ENCODE data around the gene GRIN1.

DNA sequence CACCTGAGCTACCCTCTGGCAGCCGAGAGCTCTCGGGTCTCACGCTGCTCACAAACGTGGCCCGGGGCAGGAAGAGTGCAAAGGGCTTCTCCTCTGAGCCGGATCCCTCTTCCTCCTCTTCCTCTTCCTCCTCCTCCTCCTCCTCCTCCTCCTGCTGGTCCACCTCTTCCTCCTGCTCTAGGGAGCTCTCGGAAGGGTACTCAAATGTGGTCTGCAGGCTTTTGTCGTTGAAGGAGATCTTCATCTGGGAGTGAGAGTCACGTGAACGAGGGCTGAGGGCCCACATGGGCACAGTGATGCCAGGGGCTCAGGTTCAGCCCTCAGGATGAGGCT, 53.5 kb downstream of the GRIN1 start:
- TF ChIP-seq, protein P1, sequence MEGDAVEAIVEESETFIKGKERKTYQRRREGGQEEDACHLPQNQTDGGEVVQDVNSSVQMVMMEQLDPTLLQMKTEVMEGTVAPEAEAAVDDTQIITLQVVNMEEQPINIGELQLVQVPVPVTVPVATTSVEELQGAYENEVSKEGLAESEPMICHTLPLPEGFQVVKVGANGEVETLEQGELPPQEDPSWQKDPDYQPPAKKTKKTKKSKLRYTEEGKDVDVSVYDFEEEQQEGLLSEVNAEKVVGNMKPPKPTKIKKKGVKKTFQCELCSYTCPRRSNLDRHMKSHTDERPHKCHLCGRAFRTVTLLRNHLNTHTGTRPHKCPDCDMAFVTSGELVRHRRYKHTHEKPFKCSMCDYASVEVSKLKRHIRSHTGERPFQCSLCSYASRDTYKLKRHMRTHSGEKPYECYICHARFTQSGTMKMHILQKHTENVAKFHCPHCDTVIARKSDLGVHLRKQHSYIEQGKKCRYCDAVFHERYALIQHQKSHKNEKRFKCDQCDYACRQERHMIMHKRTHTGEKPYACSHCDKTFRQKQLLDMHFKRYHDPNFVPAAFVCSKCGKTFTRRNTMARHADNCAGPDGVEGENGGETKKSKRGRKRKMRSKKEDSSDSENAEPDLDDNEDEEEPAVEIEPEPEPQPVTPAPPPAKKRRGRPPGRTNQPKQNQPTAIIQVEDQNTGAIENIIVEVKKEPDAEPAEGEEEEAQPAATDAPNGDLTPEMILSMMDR (IDR thresholded peaks at IDR 0.05), result no peak
- TF ChIP-seq EZH2 (IDR thresholded peaks at IDR 0.05) (no peak), EZH2phosphoT487 (IDR thresholded peaks at IDR 0.05) (no peak)
